EL (cell line): ENCODE measurements around the gene TMED4.

Experiments
- DNase-seq: peaks from one replicate; pipeline ENCODE4 v3.0.0-alpha.2; 2016

TMED4 gene

GRCh38 chr7:44581879-44582603 is at the start of gene TMED4:
Gene TMED4, minus strand, starts transcription at chr7:44582231. Its CDS starts 25 bp downstream, at chr7:44582206.
- DNase-seq, result peak; percentile 99

GRCh38 chr7:44631458-44632115 is 49.6 kb upstream of the TMED4 start:
- DNase-seq, result no peak

GRCh38 chr7:44630792-44631457 is 48.9 kb upstream of the TMED4 start:
- DNase-seq, result no peak

GRCh38 chr7:44629829-44630522 is 47.9 kb upstream of the TMED4 start:
- no peak for DNase-seq

- DNase-seq, result no peak
Observed at GRCh38 chr7:44626620-44627019, 44.6 kb upstream of the TMED4 start.

GRCh38 chr7:44625526-44626471 is 43.8 kb upstream of the TMED4 start:
- no peak for DNase-seq

- no peak for DNase-seq
Observed at GRCh38 chr7:44624318-44624717, 42.3 kb upstream of the TMED4 start.

GRCh38 chr7:44622342-44623151 is 40.5 kb upstream of the TMED4 start:
- peak; percentile 34 for DNase-seq

GRCh38 chr7:44621750-44622103 is 39.7 kb upstream of the TMED4 start:
- DNase-seq, result no peak

- peak; percentile 72 for DNase-seq
Observed at GRCh38 chr7:44621034-44621749, 39.2 kb upstream of the TMED4 start.

- no peak for DNase-seq
Observed at GRCh38 chr7:44618753-44619152, 36.7 kb upstream of the TMED4 start.

- DNase-seq, result no peak
Observed at GRCh38 chr7:44618045-44618444, 36.0 kb upstream of the TMED4 start.

- peak; percentile 53 for DNase-seq
Observed at GRCh38 chr7:44617225-44617890, 35.3 kb upstream of the TMED4 start.

- no peak for DNase-seq
Observed at GRCh38 chr7:44616545-44616944, 34.5 kb upstream of the TMED4 start.

- DNase-seq, result no peak
Observed at GRCh38 chr7:44615793-44616192, 33.8 kb upstream of the TMED4 start.

- DNase-seq, result peak; percentile 44
Observed at GRCh38 chr7:44615149-44615611, 33.1 kb upstream of the TMED4 start.

GRCh38 chr7:44609829-44610228 is 27.8 kb upstream of the TMED4 start:
- DNase-seq, result no peak

GRCh38 chr7:44608916-44609648 is 27.1 kb upstream of the TMED4 start:
- DNase-seq, result peak; percentile 70
